Measurements from ENCODE around the gene ASXL1. TPM values are rescaled to one million over a fixed set of nuclear protein-coding genes. Genes with fewer than 3 reads are reported as not detected.

Gene ASXL1
- total and polyA plus RNA-seq, 2 donors (not counting 1 experiment from before 2014, with no cell fraction given): 93.0 to 180 TPM

DNA sequence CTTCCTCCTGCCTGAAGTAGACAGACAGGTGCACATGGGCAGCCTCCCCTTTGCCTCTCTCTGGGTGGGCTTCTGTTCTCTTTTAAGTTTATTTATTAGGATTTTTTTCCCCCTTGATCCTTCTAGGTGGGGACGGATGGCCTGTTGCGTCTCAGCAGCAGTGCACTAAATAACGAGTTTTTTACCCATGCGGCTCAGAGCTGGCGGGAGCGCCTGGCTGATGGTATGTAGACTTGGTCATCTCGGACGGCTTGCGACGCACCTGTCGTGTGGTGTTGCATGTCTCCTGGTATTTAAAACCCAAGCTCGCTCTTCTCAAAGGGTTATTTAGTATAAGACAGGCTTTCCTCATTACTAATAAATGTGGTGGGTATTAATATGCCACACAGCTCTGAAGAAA lies 73.3 kb downstream of the ASXL1 start:
- no peak overlapping the region for H3K27ac ChIP-seq (ENCODE audit: low read length in 2 of 2)
- H3K27me3 ChIP-seq (replicated peaks in 1 of 4; ENCODE audit: control extremely low read depth in 1 of 4, control insufficient read depth in 3 of 4, insufficient read depth in 4 of 4, low read length in 3 of 4): no peaks in the 10 kb centered on the region
- WGBS (ENCODE audit: insufficient coverage): 97% methylated on average over 5 of the region's 12 CpGs
- no peak overlapping the region for H3K9ac ChIP-seq (ENCODE audit: low read length)
- no peak overlapping the region for H3K4me3 ChIP-seq (ENCODE audit: control extremely low read depth in 1 of 5, extremely low read depth in 1 of 5, insufficient read depth in 1 of 5, low read depth in 2 of 5, low read length in 4 of 5)
- ChIA-PET POLR2A (no interaction called here), CTCF (no interaction called here)
- H3K4me1 ChIP-seq (ENCODE audit: control insufficient read depth in 2 of 2, insufficient read depth in 2 of 2, low read length in 2 of 2): no peaks in the 10 kb centered on the region
- H3K4me3 Mint-ChIP-seq: no peak overlapping the region
- no peak overlapping the region for H3K4me2 ChIP-seq (replicated peaks; ENCODE audit: low read depth, low read length, poor library complexity, severe bottlenecking)
- peaks cover 10% of the 10 kb centered on the region for H4K20me1 ChIP-seq (ENCODE audit: control insufficient read depth, insufficient read depth, low read length, poor library complexity, severe bottlenecking)
- peaks cover 4 to 94% of the 10 kb centered on the region in 2 experiments for H3K36me3 ChIP-seq (replicated peaks in 1 of 2; ENCODE audit: control extremely low read depth in 1 of 2, control insufficient read depth in 1 of 2, extremely low read depth in 1 of 2, insufficient read depth in 2 of 2, low read length in 1 of 2)
- no peak for DNase-seq
- peaks cover 4% of the 10 kb centered on the region for H3K79me2 ChIP-seq (ENCODE audit: control insufficient read depth, insufficient read depth, low read length)
- H3K9me3 Mint-ChIP-seq (ENCODE audit: insufficient read depth): no peaks in the 10 kb centered on the region
- no peaks in the 10 kb centered on the region for H3K27me3 Mint-ChIP-seq
- H2AFZ ChIP-seq (ENCODE audit: insufficient read depth, low read depth, low read length, poor library complexity, severe bottlenecking): no peak overlapping the region
- no peaks in the 10 kb centered on the region for H3K9me3 ChIP-seq (ENCODE audit: control extremely low read depth in 1 of 3, control insufficient read depth in 2 of 3, insufficient read depth in 1 of 3, low read length in 2 of 3)
- TF ChIP-seq EZH2 (IDR thresholded peaks at IDR 0.05; ENCODE audit: borderline replicate concordance, insufficient read depth, low read depth, low read length, poor library complexity, severe bottlenecking): no peak
- TF ChIP-seq, protein P1, sequence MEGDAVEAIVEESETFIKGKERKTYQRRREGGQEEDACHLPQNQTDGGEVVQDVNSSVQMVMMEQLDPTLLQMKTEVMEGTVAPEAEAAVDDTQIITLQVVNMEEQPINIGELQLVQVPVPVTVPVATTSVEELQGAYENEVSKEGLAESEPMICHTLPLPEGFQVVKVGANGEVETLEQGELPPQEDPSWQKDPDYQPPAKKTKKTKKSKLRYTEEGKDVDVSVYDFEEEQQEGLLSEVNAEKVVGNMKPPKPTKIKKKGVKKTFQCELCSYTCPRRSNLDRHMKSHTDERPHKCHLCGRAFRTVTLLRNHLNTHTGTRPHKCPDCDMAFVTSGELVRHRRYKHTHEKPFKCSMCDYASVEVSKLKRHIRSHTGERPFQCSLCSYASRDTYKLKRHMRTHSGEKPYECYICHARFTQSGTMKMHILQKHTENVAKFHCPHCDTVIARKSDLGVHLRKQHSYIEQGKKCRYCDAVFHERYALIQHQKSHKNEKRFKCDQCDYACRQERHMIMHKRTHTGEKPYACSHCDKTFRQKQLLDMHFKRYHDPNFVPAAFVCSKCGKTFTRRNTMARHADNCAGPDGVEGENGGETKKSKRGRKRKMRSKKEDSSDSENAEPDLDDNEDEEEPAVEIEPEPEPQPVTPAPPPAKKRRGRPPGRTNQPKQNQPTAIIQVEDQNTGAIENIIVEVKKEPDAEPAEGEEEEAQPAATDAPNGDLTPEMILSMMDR (IDR thresholded peaks at IDR 0.05): no peak
- H3K4me1 Mint-ChIP-seq: no peaks in the 10 kb centered on the region
- no peak overlapping the region for H3K27ac Mint-ChIP-seq
- no peak for ATAC-seq (ENCODE audit: low read depth)
- intact Hi-C loops (cut with micrococcal nuclease): no loop called here

GRCh38 chr20:32432277-32432676 lies 74.1 kb downstream of the ASXL1 start:
- intact Hi-C loops (cut with micrococcal nuclease): no loop called here
- no peak for DNase-seq
- no peak overlapping the region for H3K4me2 ChIP-seq (replicated peaks; ENCODE audit: low read depth, low read length, poor library complexity, severe bottlenecking)
- TF ChIP-seq, protein P1 (IDR thresholded peaks at IDR 0.05): no peak
- no peak for TF ChIP-seq EZH2 (IDR thresholded peaks at IDR 0.05; ENCODE audit: borderline replicate concordance, insufficient read depth, low read depth, low read length, poor library complexity, severe bottlenecking)
- Mint-ChIP-seq H3K4me3 (no peak overlapping the region), H3K9me3 (ENCODE audit: insufficient read depth) (no peaks in the 10 kb centered on the region), H3K4me1 (no peaks in the 10 kb centered on the region), H3K27ac (no peak overlapping the region), H3K27me3 (no peaks in the 10 kb centered on the region)
- H3K79me2 ChIP-seq (ENCODE audit: control insufficient read depth, insufficient read depth, low read length): peaks cover 4% of the 10 kb centered on the region
- H4K20me1 ChIP-seq (ENCODE audit: control insufficient read depth, insufficient read depth, low read length, poor library complexity, severe bottlenecking): peaks cover 10% of the 10 kb centered on the region
- ChIA-PET CTCF (no interaction called here), POLR2A (no interaction called here)
- H3K27ac ChIP-seq (ENCODE audit: low read length in 2 of 2): no peak overlapping the region
- WGBS (ENCODE audit: insufficient coverage): 83% methylated on average over 1 of the region's 2 CpGs
- no peaks in the 10 kb centered on the region for H3K4me1 ChIP-seq (ENCODE audit: control insufficient read depth in 2 of 2, insufficient read depth in 2 of 2, low read length in 2 of 2)
- no peaks in the 10 kb centered on the region for H3K27me3 ChIP-seq (replicated peaks in 1 of 4; ENCODE audit: control extremely low read depth in 1 of 4, control insufficient read depth in 3 of 4, insufficient read depth in 4 of 4, low read length in 3 of 4)
- H3K9ac ChIP-seq (ENCODE audit: low read length): no peak overlapping the region
- no peak overlapping the region for H2AFZ ChIP-seq (ENCODE audit: insufficient read depth, low read depth, low read length, poor library complexity, severe bottlenecking)
- H3K9me3 ChIP-seq (ENCODE audit: control extremely low read depth in 1 of 3, control insufficient read depth in 2 of 3, insufficient read depth in 1 of 3, low read length in 2 of 3): no peaks in the 10 kb centered on the region
- no peak for ATAC-seq (ENCODE audit: low read depth)
- no peak overlapping the region for H3K4me3 ChIP-seq (ENCODE audit: control extremely low read depth in 1 of 5, extremely low read depth in 1 of 5, insufficient read depth in 1 of 5, low read depth in 2 of 5, low read length in 4 of 5)
- H3K36me3 ChIP-seq (replicated peaks in 1 of 2; ENCODE audit: control extremely low read depth in 1 of 2, control insufficient read depth in 1 of 2, extremely low read depth in 1 of 2, insufficient read depth in 2 of 2, low read length in 1 of 2): peaks cover 4 to 98% of the 10 kb centered on the region in 2 experiments
